Esophagus mucosa (tissue), 1 donor: ENCODE results near the gene RIMBP3C. TPM values are rescaled to one million over a fixed set of nuclear protein-coding genes. Genes with fewer than 3 reads are reported as not detected.
"Not testable (repeated sequence)": the region's sequence is repeated elsewhere in the genome, so short reads cannot be mapped to it uniquely, and the experiment has no call there.

ENCODE experiments used
- ATAC-seq: fragments of 200-7000 bp; cut with Tn5 transposase; one replicate; pipeline ENCODE4 v1.9.1; 2020
- total RNA-seq: library from RNA; stranded (reverse); gene quantifications from one replicate; pipeline ENCODE4 v1.2.4, GENCODE V29; 2023
- donor health status: DM: yes; HTN: yes; CAD: no.

RIMBP3C gene
- total RNA-seq, 1 donor from 2014 or later: 0.04 TPM

DNA sequence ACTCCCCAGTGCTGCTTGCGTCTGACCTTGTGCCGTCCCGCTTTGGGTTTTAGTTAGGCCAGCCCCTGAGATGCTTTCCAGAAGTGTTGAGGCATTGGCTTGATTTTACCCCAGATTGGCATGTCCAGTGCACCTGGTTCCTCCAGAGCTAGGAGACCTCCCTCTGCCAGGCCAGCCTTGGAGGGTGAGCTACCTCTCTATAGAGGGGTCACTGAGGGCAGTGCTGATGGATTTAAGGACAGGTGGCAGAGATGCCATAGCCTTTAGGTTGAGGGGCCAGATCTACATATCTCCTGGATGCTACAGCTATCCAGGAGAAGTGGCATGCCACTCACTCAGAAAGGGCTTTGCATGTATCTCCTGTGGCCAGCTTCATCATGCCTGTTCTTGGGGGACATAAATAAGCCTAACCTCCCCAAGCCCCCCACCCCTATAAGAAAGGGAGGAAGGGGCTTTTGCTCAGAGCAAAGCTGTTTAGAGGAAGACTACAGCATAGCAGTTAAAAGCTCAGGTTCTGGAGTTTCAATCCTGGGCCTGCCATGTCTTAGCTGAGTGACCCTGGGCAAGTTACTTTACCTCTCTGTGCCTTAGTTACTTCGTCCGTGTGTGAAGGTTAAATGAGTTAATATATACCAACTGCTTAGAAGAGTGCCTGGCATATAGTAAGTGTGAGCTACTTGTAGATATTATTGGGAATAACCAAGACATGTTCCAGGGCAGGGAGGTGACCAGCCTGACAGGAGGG lies 22.7 kb upstream of the RIMBP3C start:
- ATAC-seq: no peak

DNA sequence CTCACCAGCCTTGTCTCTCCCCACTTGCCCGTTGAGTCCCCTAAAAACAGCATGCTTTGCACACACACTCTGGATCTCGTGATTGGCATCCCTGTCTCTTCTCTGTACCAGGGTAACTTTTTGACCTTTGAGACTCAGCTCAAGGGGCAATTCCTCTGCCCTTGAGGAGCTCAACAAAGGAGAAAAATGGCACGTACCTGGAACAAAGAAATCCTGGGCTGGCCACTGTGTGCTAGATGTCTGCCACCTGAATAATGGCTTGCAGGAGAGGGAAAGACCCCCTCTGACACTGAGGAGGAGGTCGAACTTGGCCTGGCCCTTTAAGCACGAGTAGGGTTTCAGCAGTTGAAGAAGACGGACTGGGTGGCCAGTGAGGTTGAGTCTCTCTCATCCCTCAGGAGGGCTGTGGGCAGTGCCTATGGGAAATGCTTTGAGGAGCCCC lies 22.1 kb upstream of the RIMBP3C start:
- no peak for ATAC-seq

DNA sequence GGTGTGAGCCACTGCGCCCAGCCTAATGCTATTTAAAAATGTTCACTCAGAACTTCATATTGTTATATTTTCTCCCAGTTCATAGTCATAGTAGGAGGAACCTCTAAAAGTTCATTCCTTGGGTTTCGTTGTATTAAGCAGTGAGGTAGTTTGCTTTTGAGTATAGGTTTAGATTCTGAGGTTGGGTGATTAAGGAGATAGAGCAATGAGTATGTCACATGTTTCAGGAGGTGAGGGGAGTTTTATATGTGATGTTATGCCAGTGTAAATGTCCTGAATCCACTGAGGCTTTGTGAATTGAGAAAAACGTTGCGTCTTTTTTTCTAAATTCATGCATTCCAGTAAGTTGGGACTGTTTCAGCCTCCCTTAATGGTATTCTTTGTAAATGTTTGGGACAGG lies 20.4 kb upstream of the RIMBP3C start:
- ATAC-seq: no peak

DNA sequence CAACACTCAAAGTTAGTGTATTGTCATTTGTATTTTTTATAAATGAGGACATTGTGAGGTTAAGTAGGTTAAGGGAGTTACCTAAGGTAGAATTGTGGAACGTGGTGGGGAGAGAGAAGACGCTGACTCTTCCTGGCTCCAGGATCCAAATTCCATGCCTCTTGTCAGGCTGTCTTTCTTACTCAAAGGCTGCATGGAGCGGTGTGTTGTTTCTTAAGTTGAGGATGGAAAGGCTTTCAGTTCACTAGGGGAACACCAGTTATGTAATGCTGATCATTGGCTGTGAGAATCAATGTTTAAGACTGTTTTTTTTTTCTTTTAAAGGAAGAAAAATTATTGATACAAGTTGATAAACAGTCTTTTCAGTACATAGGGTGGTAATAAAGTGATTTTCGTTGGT lies 19.1 kb upstream of the RIMBP3C start:
- no peak for ATAC-seq

DNA sequence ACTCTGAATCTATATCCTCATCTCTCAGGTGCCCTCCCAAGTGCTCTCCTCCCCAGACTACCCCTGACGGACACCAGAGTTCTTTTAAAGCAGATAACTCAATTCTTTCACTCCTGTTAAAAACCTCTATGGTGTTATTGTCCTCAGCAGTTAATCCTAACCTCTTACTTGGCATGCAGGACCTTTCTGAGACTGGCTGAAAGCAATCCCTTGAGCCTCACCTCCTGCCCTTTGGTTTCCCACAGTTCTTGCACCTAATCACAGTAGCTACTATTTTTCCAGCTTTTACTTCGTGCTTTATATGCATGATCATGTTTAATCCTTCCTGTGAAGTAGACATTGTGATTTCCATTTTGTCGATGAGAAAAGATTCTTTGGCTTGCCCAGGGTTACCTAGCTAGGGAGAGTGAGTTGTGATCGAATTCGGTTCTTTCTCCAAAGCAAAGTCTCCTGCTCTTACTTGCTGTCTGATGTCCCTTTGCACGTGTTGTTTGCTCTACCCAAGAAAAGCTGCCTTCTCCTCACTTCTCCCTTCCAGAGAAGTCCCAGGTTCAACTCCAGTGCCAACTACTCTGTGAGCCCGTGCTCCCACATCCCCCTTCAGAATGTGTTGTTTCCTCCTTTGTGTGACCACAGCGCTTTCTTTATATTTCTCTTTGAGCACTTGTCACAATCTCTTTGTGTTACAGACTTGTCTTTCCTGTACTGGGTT lies 18.4 kb upstream of the RIMBP3C start:
- ATAC-seq: no peak

DNA sequence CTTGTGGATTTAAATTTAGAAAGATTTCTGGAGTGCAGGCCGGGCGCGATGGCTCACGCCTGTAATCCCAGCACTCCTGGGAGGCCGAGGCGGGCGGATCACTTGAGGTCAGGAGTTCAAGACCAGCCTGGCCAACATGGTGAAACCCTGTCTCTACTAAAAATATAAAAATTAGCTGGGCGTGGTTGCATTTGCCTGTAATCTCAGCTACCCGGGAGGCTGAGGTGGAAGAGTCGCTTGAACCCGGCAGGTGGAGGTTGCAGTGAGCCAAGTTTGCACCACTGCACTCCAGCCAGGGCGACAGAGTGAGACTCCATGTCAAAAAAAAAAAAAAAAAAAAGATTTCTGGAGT lies 17.8 kb upstream of the RIMBP3C start:
- not testable (repeated sequence) for ATAC-seq

DNA sequence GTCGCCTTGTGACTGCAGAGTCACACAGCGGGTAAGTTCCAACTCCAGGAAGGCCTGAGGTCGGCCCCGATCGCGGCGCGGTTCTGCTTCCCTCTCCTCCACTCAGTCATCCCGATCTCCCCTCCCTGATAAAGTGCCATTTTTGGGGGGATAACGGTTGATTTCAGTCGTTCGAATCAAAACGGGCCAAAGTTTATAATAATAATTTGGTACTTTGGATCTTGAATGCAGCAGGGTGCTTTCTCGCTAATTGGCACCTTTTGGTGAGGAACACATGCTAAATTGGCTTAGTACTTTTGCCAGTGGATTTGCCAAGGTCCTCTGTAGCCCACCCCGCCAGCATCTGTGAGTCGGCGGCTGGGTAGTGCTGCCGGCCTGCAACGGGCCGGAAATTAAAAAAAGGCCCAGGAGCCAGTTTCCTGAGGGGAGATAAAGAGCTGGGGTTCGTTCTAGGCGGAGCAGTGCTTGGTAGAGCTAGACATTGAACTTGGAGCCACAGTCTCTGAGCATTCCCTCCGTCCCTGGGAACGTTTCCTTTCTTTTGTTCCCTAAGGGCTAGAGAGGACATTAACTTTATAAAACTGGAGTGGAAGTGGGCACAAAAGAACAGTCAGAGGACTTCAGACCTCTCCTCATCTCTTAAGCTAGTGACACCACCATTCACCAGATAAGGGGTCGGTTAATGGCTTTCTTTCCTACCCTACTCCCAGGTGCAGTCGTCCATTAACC lies 17.2 kb upstream of the RIMBP3C start:
- peak; percentile 28 for ATAC-seq

DNA sequence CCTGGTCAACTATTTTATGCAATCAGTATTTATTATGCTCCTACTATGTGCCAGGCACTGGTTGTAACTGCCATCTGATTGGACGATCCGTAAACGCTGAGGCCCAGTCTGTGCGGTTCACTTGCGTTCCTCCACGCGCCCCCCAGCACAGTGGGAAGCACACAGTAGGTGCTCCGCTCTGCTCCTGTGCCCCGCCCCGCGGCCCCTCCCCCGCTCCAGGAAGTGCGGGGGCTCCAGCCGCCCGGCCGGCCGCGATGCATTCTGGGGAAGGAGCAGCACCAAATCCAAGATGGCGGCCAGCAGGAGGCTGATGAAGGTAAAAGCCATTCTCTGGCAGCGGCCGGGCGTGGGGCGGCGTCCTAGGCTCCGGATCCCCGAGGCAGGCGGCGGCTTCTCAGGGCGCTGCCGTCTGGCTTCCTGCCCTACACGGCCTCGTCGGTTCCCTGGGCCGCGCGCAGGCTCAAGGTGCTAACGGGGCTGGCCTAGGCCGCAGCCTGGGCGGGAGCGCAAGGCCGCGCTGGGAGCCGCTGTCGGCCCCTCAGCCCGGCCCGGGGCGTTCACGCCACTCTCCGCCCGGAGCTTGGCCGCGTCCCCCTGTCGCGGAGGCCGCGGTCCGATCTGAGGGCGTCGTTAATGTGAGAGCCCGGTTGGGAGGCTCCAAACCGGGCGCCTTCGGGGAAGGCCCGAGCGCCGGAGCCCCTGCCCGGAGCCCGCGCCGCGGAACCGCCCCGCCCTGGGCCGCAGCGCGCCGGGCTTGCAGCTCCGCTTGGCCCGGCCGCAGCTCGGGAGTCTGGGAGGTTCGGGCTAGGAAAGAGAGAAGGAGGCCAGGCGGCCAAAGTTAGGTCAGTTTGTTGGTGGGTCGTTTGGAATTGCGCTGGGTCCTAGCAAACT lies 16.4 kb upstream of the RIMBP3C start, which contains the start of gene UBE2L3:
UBE2L3 (plus strand) TSS at position 259 of the 891 bp plus-strand sequence; CDS start at position 290, 31 bp downstream.
- ATAC-seq: peak; percentile 79

DNA sequence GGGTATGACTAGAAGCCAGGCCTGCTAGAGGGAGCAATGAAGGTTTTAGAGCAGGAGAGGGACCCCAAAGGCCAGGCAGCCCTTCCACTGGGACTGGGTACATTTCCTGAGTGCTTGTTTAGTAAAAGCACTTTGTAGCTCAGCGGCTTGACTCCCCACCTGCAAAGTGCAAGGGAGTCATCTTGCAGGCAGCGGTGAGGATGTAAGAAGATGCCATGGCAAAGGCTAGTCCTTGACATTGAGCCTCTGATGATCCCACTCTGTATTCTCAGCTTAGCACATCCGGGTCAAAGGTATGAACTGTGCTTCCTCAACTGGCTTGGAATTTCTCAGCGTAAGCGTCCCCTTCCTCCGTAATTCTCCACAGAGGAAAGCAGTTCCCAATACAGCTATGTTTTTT lies 13.2 kb upstream of the RIMBP3C start:
- no peak for ATAC-seq

DNA sequence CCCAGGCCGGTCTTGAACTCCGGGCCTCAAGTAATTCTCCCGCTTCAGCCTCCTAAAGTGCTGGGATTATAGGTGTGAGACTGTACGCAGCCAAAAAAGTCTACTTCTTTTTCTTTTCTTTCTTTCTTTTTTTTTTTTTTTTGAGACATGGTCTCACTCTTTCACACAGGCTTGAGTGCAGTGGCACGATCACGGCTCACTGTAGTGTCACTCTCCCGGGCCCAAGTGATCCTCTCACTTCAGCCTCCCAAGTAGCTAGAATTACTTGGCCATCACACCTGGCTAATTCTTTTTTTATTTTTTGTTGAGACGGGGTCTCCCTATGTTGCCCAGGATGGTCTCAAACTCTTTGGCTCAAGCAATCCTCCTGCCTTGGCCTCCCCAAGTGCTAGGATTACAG lies 12.7 kb upstream of the RIMBP3C start:
- no peak for ATAC-seq

DNA sequence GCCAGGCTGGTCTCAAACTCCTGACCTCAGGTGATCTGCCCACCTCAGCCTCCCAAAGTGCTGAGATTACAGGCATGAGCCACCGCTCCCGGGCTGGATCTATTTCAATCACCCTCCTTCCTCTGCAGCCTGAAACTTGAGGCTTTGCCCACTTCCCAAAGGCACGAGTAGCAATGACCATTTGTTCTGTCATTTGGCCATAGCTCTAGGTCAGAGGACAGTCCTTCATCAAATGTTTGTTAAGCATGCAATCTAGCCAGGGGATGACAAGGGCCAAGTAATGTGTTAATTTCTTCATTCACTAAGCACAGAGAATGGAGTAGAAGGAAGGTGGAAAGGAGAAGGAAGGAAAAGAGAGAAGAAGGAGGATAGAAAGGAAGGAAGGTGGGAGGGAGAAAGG lies 9.4 kb upstream of the RIMBP3C start:
- ATAC-seq: not testable (repeated sequence)

DNA sequence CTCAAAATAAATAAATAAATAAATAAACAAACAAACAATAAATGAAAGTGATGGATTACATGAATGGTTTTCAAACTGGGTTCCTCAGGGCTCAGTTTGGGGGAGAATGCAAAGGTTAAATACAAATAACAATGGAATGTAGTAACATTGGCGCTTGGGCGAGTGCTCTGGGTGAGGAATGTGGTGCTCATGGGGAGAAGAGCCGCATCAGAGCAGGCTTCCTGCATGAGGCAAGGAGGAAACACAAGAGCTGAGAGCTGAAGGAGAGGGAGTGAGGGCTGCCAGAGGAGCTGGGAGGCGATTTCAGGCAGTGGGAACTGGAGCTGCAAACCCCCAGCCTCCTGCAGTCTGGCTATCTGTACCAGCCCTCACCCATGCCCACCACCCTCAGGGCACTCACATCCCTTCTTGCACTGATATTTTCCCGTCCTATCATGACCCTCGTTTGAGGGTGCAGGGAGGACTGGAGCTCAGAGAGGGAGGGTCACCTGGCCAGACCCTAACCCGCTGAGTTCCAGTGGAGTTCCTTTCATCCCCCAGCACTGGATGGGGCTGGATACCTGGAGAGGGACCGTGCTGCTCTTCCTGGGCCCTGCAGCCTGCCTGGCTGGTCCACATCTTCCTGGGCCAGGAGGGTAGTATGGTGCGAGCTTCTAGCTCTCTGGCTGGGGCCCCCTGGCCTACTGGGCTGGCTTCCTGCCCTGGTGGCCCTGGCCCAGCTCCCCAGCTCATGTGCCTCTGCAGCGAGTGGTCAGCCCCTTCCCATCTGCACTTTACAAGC lies 8.3 kb upstream of the RIMBP3C start:
- peak; percentile 19 for ATAC-seq

DNA sequence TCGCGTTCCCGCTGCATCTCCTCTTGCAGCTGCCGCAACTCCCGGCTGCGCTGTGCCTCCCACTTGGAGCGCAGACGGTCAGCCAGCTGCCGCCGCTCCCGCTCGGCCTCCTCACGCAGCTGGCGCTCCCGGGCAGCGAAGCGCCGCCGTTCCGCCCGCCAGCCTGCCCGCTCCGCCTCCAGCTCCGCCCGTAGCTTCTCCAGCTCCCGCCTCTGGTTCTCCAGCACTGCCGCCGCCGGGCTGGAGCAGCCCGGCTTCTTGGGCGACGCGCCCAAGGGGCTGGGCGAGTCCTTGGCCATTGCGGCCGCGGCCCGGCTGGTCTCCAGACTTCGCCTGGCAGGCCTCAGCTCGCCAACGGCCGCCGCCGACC lies 598 bp downstream of the RIMBP3C start:
- peak; percentile 54 for ATAC-seq

DNA sequence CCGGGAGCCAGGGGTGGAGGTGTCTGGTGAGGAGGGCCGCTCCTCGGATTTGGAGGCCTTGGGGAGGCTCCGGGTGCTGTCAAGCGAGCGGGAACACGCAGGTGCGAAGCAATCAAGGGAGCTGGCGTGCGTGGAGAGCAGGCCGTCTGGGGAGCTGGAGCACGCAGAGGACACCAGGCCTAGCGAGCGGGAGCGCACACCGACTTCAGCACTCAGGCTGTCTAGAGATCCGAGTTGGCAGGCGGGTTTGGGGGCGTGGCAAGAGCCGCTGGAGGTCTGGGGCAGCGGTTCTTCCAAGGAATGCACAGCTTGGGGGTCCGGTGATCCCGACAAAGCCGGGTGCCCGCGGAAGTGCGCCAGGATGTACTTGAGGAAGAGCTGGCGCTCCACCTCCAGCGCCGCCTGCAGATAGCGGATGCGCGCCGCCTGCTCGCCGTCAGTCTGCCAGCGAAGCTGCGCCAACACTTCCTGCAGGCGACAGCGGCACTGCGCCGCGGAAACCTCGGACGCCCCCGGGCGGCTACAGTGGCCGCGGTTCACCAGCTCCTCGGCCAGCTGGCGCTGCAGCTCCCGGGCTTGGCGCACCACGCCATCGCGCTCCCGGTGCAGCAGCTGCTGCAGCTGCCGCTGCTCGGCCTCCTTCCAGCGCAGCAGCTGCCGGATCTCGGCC lies 1.1 kb downstream of the RIMBP3C start:
- peak; percentile 44 for ATAC-seq

DNA sequence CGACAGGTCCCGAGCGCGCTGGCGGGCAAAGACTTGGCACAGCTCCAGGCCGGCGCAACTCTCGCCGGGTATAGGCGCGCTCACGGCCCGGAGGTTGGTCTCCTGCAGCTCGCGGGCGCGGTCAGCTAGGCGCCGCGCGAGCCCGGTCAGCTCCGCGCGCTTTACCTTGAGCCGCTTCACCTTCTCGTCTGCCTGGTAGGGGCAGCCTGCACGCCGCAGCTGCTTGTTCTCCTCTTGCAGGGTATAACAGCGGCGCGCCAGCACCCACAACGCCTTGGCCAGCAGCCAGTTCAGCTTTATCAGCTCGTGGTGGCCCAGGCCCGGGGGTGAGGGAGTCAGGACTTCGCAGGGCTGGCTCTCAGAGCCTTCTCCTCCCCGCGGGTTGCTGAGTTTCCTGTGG lies 1.7 kb downstream of the RIMBP3C start:
- peak; percentile 37 for ATAC-seq

DNA sequence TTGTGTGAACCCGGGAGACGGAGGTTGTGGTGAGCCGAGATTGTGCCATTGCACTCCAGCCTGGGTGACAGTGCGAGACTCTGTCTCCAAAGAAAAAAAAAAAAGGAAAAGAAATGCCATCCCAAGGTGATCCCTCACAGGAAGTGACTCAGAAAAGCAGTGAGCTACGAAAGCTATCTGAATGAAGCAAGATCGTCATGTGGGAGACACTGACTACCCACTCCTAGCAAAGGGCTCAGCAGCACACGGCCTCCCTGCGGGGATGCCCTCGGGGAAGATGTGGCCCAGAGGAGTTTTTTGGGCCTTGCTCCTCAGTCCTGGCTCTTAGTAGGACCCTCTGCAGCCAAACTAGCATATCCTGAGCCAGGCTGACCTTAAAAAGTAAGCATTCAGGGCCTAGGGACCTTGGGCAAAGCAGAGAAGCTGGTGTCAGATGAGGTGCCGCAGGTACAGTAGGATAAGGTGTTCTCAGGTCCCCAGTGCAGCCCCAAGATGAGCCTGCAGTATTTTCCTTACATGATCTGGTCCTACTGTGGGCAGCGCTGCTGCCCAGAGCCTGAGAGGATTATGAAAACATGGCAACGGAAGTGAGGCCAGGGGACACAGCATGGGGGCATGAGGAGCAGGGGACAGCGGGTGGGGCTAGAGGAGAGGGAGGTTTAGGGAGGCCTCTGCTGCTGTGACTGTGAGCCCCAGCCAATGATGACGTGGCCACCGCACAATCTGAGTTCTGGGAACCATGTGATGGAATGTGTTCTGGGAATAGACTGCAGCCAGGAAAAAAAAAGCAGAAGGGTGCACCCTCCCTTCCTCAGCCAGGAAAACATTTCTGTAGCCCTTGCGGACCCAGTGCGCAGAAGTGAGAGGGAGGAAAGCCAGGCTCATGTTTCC lies 6.6 kb downstream of the RIMBP3C start:
- ATAC-seq: not testable (repeated sequence)

DNA sequence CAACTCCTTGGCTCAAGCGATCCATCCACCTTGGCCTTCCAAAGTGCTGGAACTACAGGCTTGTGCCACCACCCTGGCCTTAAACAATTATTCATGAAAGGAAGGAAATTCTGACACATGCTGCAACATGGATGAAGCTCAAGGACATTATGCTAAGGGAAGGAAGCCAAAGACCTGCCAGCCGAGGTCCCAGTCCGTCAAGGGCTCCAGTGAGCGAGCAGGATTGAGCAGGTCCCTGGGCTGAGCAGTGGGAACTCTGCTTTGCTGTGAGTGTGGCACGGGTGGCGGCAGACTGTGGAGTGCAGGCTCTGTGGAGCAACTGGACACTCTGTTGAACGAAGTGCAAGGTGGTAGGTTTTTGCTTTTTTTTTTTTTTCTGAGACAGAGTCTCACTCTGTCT lies 11.4 kb downstream of the RIMBP3C start:
- ATAC-seq: not testable (repeated sequence)

DNA sequence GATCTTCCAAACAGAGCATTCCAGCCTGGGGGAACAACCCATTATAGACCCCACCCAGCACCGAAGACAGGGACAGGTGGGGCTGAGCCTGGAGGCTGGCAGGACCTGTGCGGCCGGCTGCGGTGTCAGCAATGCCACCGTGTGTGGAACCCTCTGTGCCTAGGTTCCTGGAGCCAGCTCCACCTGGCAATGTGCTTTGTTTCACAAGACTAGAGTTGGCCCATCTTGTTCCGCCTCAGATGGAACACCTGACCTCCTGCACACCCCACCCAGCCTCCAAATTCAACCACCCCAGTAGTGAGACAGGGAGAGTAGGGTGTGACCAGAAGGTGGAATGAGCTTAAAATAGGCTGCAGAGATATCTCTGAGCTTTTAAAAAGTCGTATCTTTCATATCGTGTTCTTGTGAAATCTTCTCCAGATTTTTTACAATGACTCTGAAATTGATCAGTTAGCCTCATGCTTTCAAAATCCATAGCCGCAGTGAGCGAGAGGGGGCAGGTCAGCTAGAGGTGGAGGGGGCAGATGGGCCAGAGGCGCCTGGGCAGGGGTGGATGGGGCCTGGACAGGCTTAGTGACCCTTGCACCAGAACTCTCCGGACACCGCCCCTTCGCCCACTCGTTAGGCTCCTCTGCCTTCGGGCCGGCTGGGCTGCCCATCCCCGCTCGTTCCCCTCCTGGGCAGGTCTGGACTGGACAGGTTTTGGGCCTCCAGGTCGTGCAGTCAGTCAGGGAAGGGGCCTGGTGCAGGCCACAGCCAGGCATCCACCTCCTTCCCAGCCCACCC lies 18.2 kb downstream of the RIMBP3C start:
- ATAC-seq: peak; percentile 75

DNA sequence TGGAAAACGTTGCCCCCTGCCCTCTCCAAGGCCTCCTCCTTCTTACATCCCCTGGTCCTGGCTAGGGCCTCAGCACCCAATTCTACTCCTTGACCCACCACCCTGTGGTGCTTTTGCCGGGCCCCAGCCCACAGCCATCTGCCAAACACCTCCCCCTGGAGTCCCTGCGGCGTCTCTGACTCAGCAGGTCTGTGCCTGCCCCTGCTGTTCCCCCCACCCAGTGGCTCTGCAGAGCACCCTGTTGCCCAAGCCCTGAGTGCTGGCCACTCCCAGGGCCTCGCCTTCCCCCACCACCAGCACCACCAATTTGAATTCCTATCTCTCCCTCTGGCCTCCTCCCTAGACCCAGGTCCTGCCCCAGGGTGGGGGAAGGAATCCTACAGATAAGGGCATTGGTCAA lies 19.7 kb downstream of the RIMBP3C start:
- peak; percentile 21 for ATAC-seq
